BJ (cell line): ENCODE results near the gene GRPR. TPM values are rescaled to one million over a fixed set of nuclear protein-coding genes. Genes with fewer than 3 reads are reported as not detected.

Experiments
- CTCF ChIA-PET: fragments of 350-600 bp; formaldehyde crosslinking; extraction: SDS; loops from one replicate; lab custom pipeline; 2021; ENCODE audit warnings: antibody characterized with exemption, inconsistent platforms; lab: Yijun Ruan, JAX
- POLR2A ChIA-PET: fragments of 300-600 bp; sonication (Branson Sonifier 250); formaldehyde crosslinking; extraction: SDS; loops from one replicate; lab custom pipeline; 2021; ENCODE audit warnings: antibody characterized with exemption; lab: Charles Lee
- DNase-seq: peaks from one replicate; pipeline ENCODE4 v3.0.0-alpha.2; 2011; ENCODE audit warnings: low read depth
- H3K27me3 ChIP-seq: 2 replicates; pipeline ENCODE4 v1.6.0; 2011; ENCODE audit warnings: low read length; ENCODE audit not compliant: control insufficient read depth, insufficient read depth
- H3K36me3 ChIP-seq: 2 replicates; pipeline ENCODE4 v1.5.1; 2011; ENCODE audit warnings: low read length; ENCODE audit not compliant: control insufficient read depth, insufficient read depth
- H3K4me3 ChIP-seq: 2 replicates; pipeline ENCODE4 v1.5.1; 2011; ENCODE audit warnings: low read depth, mild to moderate bottlenecking, control low read depth, low read length
- polyA plus RNA-seq: library from polyadenylated mRNA; depleted of rRNA; stranded (reverse); fragments of >200 nt; gene quantifications from 2 replicates; pipeline ENCODE4 v1.2.3, GENCODE V29; 2011
- TF ChIP-seq, protein P1 (sequence below): IDR thresholded peaks from 2 replicates; pipeline ENCODE4 v1.5.1; 2011; ENCODE audit warnings: low read depth, mild to moderate bottlenecking, control low read depth, inconsistent platforms, low read length, moderate library complexity; ENCODE audit not compliant: insufficient read depth

Gene GRPR
- polyA plus RNA-seq, 1 experiment = 0.34 TPM

- Histone ChIP-seq H3K4me3 (no peak overlapping the region), H3K27me3 (no peaks in the 10 kb centered on the region), H3K36me3 (no peaks in the 10 kb centered on the region)
- TF ChIP-seq, protein P1, sequence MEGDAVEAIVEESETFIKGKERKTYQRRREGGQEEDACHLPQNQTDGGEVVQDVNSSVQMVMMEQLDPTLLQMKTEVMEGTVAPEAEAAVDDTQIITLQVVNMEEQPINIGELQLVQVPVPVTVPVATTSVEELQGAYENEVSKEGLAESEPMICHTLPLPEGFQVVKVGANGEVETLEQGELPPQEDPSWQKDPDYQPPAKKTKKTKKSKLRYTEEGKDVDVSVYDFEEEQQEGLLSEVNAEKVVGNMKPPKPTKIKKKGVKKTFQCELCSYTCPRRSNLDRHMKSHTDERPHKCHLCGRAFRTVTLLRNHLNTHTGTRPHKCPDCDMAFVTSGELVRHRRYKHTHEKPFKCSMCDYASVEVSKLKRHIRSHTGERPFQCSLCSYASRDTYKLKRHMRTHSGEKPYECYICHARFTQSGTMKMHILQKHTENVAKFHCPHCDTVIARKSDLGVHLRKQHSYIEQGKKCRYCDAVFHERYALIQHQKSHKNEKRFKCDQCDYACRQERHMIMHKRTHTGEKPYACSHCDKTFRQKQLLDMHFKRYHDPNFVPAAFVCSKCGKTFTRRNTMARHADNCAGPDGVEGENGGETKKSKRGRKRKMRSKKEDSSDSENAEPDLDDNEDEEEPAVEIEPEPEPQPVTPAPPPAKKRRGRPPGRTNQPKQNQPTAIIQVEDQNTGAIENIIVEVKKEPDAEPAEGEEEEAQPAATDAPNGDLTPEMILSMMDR = no peak
- ChIA-PET POLR2A (no interaction called here), CTCF (no interaction called here)
- DNase-seq = no peak
Observed at GRCh38 chrX:16186380-16187007, 63.1 kb downstream of the GRPR start.

- H3K27me3 ChIP-seq = no peaks in the 10 kb centered on the region
- H3K4me3 ChIP-seq = no peak overlapping the region
- TF ChIP-seq, protein P1 = no peak
- ChIA-PET POLR2A (no interaction called here), CTCF (no interaction called here)
- no peaks in the 10 kb centered on the region for H3K36me3 ChIP-seq
- DNase-seq = no peak
Observed at GRCh38 chrX:16187024-16187760, 63.8 kb downstream of the GRPR start.

GRCh38 chrX:16188687-16189086, 65.3 kb downstream of the GRPR start:
- no peak for DNase-seq
- TF ChIP-seq, protein P1 = no peak
- Histone ChIP-seq H3K36me3 (no peaks in the 10 kb centered on the region), H3K27me3 (no peaks in the 10 kb centered on the region), H3K4me3 (no peak overlapping the region)
- ChIA-PET POLR2A (no interaction called here), CTCF (interaction anchor here (0.6 kb wide), 1 partner anchor 23 kb away, joined by 3 read pairs; no protein-coding TSS in a partner anchor)

DNA sequence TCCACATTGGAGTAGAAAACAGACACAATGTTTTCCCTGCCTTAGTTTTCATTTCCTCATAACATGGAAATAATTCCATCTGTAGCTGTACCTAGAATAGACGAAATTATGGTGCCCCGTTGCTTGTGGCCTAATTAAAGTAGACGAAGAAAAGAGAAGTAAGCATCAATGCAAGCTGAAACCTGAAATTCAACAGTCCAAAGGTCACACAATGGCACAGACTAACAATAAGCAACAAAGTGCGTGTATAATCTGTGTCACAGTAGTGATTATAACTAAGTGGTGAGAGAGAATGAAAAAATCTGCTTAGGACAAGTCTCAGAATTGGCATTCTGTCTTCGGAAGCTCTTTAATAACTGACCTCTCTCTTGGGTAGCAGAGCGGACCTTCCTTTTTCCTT, 68.2 kb downstream of the GRPR start:
- H3K36me3 ChIP-seq = no peaks in the 10 kb centered on the region
- no peak overlapping the region for H3K4me3 ChIP-seq
- H3K27me3 ChIP-seq = no peaks in the 10 kb centered on the region
- no peak for DNase-seq
- POLR2A ChIA-PET = no interaction called here
- CTCF ChIA-PET = no interaction called here
- TF ChIP-seq, protein P1 = no peak

DNA sequence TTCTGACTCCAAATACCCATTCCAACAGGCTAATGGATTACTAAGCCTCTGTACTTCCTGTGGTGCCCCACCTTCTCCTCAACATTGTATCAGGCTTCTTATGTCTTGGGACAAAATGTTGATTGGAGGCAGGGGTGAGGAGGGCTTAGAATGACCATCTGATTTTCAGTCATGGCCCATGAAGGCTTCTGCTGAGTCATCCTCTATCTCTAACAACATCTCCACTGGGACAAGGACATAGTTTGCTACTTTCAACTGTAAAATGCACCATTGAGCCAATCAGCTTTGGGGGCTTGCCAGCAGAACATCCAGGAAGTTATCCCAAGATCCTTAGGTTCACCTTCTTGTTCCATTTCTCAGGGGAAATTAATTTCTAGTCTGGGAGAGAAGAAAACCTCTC, 73.5 kb downstream of the GRPR start:
- H3K27me3 ChIP-seq = no peaks in the 10 kb centered on the region
- H3K36me3 ChIP-seq = no peaks in the 10 kb centered on the region
- TF ChIP-seq, protein P1 = no peak
- ChIA-PET CTCF (no interaction called here), POLR2A (no interaction called here)
- no peak for DNase-seq
- H3K4me3 ChIP-seq = no peak overlapping the region
